Hematopoietic multipotent progenitor cell treated with erythropoietin and hydrocortisone succinate and interleukin-3 and kit ligand, for 8 days (in vitro differentiated cells): ENCODE data around the gene CDX1.
A peak's percentile ranks its signal among the peaks of the same experiment; 100 is the strongest.
"Not testable (repeated sequence)": the region's sequence is repeated elsewhere in the genome, so short reads cannot be mapped to it uniquely, and the experiment has no call there.

Experiments
- DNase-seq: peaks from one replicate; pipeline ENCODE4 v3.0.0-alpha.2; 2015

Gene CDX1

DNA sequence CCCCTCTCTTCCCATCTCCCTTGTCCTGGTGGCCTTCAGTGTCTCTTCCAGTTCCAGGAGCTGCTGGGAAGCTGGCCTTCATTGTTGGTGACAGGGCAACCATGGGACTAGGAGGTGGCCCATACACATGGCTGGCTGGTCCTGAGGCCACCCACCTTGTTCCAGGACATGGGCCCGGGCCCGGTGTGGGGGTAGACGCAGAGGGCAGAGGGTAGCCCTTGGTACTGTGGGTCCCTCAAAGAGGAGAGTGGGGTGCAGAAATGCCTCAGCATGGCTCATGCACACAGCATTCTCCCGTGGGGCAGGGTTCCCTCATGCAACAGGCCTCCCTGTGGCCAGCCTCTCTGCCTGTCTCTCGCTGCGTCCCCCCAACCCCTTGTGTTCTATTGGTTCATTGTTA, 44.1 kb downstream of the CDX1 start:
- DNase-seq: no peak

DNA sequence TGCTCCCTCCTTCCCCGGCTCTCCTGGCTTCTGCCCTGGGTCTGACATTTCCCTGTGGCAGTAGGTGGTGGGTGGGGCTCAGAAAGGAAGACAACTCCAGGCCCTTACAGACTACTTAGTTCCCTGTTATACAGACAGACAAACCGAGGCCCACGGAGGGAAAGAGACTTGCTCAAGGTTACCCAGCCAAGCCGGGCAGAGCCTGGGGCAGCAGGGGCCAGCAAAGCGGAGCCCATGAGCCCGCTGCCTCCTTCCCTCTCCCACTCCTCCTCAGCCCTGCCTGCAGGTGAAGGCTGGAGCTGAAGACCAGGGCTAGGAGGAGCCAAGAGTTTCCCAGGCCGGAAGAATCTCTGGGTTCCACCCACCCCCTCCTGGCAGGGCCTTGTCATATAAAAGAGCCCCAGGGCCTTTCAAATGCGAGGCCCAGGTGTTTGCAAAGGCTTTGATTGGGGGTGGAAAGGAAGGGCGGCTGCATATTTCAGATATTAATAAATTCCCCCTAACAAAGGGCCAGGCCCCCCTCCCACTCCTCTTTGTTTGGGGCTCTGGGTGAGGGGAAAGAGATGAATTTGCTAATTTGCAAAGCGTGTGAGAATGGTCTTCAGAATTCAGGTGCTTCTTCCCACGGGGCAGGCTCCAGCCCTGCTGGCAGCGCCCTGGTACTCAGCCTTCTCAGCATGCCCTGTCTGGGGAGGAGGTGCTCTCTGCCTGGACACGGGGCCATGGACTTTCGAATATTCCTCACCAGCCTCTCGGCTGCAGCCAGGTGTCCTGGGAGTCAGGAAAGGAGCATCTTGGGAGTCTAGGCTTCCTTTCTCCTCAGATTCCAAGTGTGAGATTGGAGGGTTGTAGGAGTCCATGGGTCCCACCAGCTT, 44.8 kb downstream of the CDX1 start:
- DNase-seq: no peak

DNA sequence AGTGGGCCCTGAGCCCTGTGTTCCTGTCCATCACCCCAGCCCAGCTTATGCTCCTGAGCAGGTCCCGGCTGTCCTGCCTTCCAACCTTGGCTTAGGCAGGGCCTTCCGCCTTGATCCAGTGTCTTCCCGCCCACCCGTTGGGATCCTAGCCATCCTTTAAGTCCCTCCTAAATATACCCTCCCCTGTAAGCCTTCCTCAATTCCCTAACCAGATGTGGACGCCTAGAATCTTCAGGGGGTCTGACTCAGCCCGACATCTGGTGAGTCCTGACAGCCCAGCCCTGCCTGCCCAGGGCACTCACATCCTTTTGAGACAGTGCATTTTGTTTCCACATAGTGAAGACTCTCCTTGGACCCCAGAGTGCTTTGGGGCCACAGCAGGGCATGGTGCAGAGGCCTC, 47.0 kb downstream of the CDX1 start:
- no peak for DNase-seq

DNA sequence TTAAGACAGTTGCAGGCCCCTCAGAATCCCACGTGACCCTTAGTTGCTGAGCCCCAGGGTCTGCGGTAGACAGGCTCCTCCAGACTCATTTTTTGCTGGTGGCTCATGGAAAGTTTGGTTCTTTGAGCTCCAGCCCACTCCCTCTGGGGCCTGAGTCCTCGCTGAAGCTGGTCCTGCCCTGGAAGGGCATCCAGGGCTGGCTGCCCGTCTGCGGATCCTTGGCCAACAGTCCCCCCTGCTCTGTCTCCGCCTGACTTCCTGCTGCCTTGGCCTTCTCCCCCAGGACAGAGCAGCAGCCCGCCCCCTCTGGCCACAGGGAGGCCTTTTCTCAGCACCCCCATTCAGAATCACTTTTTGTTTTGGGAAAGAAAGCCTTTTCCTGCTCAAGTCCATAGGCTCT, 47.7 kb downstream of the CDX1 start:
- DNase-seq: no peak

DNA sequence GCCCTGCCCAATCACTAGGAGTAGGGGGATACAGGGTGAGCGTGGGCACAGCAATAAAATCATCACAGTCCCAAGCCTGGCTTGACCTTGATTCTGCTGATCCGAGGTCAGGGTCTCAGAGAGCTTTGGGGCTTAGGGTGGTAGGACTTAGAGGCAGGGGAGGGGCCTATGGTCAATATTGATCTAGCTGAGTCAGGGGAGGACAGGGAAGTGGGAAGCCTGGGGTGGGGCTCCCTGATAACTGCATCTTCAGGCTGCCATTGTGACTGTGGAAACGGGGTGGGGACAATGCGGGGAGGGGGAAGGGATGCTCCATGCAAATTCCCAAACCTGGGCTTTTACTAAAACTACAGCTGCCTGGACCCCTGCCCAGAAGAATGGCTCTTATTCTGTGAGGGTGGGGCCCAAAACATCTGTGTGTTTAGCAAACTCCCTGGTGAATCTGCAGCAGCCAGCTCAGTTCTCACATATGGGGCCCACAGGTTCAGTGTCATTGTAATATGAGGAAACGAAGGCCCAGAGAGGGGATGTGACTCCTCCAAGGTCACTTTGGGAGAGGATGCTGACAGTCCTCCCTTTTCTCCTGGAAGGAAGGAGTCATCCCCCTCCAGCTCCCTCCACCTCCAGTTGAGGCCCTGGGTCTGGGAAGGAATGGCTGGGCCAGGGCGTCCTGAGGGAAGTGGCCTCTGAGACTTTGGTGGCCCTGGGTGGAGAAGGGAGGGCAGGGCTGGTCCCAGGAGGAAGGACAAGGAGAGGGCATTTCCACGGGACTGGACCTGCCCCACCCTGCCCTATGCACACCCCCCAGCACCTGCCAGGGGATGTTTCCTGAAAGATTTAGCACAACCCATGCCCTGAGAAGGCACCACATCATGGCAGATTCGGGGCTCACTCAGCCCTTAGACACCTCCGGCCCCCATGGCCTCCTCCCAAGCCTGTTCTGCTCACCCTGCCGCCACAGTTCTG, 49.7 kb downstream of the CDX1 start:
- no peak for DNase-seq

DNA sequence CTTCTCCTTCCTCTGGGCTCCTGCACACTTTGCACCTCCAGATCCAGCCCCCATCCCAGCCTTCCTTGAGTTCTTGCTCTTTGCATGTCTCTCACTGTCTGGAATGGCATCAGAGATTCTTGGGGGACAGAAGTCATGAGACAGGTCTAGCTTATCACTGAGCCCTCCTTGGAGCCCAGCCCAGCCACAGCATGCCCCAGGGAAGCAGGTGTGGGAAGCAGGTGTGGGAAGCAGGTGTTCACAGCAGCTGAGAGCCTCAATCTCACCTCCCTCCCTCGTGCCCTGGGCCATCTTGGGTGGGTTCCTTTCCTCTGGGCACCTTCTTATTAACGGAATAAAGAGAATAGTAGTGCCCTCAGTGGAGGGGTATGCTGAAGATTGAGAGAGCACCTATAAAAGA, 50.5 kb downstream of the CDX1 start:
- DNase-seq: no peak

DNA sequence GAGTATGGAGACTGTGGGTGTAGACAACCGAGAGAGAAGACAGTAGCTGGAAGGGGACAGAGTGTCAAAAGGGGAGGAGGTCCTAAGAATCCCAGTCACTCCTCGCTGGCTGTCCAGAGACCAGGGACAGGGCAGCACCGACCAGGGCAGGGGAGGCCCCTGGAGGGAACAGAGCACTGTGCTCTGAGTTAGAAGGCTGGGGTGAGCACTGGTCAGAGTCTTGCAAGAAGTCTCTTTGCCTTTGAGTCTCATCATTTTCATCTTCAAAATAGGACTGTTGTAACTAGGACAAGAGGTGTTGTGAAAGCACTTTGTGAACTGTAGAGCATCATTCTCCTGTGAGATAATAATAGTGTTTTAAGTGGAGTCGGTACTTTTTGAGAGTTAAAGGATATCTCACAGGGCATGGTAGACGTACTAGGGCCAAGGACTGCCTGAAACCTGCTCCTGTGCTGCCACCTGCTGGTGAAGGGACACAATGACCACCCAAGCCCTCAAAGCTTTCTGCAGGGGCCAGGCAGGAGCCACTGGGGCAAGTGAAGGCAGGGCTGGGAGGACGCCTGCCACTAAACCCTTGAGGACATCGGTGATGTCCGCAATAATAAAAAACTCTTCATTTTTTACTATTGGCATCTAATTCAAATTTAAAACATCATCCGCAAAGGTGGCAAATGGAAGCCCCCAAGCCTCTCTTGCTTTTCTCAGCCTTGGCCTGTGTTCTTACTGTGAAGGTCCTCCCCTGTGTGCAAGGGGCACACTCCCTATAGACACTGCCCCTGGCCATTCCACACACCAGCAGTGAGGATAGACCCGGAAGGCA, 51.5 kb downstream of the CDX1 start:
- DNase-seq: peak; percentile 86

DNA sequence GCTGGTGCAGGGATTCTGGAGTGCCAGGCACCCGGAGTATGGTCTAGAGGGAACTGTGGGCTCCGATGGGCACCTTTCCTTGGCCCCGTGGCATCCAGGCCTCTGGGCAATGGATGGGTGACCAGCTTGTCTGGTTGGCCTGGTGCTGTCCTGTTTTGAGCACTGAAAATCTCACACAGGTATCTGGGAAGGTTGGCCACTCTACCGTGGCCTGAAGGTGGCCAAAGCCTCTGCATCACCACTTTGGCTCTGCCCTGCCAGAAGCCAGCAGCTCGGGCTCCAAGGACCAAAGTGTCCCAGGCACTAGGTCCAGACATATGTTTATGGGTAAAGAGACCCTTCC, 52.1 kb downstream of the CDX1 start:
- no peak for DNase-seq

DNA sequence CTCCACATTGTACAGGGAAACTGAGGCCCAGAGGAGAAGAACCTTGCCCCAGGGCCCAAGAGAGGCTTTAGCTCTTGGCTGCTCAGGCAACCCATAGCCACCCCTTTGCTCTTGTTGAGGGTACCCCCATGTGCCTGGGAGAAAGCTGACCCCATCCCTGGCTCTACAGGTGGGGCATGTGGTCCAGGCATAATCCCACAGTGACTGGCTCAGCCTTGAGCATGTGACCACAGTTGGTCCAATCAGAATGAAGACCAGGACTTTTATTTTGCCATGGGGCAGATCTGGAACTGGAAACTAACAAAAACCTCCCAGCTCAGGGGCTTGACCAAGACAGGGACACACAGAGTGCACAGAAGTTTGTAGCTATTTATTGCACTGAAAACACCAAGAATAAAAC, 52.6 kb downstream of the CDX1 start:
- no peak for DNase-seq

DNA sequence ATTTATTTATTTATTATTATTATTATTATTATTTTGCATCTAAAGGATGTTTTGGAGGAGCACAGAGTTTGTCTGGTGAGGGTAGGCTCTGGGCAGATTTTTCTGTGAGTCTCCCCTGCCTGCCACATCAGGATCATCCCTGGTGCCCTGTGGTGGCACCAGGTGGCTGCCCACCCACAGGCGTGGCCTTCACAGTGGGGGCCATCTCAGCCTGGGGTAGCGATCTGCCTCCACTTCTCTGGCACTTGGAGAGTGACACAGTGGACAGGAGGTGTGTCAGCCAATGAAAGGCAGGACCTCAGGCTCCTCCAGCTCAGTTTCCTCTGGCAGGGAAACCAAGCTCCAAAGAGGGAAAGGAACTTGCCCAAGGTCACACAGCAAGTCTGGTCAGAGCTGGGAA, 53.3 kb downstream of the CDX1 start:
- no peak for DNase-seq

DNA sequence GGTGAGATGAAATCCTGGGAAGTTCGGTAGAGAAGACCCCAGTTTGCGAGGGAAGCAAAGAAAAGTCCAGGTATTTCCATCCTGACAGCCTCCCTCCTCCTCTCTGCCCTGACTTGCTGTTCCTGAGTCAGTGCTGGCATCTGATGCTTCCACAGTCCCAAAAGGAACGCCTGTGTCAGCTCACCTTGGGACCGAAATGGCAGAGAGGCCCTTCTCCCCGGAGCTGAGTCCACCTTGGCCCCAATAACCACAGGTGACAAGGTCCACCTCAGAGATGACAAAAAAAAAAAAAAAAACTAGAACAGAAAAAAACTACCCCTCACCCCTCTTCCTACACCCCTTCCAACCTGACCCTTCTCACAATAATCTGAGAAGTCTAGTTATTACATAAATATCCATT, 54.9 kb downstream of the CDX1 start:
- no peak for DNase-seq

DNA sequence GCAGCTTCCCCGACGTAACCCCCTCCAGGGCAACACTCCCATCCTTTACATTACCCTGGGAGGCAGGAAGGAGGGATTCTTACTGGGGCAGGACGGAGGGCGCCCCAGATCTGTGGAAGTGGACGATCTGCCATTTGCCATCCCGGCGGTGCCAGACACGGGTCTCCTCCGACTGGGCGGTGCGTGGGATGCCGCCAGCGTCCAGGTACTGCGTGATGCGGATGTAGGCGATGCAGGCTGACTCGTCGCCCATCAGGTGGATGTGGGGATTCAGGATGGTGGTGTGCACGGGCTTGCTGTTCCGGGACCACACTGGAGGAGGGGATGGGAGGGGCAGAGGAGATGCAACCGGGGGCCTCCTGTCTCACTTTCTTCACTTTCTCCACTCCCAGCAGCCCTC, 56.3 kb downstream of the CDX1 start:
- DNase-seq: no peak

DNA sequence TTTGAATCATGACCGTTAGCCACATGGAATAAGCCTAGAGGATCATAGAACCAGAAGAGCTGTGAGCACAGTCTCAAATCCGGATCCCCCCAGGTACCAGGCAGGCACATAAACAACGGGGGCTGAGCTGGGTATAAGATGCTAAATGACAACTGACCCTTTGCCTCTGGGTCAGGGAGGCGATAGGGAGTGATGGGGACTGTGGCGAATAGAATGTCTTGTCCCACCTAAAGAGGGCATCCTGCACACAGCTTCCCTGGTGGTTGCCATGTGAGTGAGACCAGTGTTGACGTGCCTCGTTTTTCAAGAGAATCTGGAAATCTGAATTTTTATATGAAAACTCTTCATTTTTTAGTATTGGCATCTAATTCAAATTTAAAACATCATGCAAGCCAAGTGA, 56.9 kb downstream of the CDX1 start:
- DNase-seq: no peak

DNA sequence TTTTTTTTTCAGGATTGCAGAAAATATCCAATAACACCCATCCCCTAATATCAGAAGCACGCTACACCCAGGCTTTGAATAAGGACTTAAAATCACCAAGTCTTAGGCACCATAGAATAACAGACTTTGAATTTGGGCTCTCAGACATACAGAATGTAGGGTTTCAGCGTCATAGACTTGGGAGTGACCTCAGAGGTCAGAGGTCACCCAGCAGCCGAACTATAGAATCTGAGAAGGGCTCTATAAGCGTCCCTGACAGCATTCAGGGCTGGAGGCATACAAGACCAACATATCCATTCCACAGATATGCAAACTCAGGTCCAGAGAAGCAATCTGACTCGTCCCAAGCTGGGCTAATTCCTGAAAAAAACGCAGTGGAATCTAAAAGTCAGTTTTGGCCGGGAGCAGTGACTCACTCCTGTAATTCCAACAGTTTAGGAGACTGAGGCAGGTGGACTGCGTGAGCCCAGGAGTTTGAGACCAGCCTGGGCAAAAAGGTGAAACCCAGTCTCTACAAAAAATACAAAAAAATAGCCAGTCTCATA, 58.0 kb downstream of the CDX1 start:
- DNase-seq: no peak

DNA sequence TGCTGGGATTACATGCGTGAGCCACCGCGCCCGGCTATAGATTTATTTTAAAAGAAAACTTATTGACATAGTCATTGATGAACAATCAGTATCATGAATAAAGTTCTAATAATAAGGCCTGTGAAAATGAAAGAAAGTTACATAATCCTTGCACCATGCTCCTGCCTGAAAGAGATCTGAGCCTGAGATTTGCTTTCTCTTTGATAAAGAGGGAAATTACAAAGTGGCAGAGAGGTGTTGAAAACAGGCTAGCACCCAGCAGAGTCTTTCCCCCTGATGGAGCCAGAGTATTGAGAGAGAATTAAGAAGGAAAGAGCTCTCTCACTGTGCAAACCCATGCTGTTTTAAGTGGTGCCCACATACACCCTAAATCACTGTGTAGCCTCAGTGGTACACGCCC, 60.5 kb downstream of the CDX1 start:
- no peak for DNase-seq

DNA sequence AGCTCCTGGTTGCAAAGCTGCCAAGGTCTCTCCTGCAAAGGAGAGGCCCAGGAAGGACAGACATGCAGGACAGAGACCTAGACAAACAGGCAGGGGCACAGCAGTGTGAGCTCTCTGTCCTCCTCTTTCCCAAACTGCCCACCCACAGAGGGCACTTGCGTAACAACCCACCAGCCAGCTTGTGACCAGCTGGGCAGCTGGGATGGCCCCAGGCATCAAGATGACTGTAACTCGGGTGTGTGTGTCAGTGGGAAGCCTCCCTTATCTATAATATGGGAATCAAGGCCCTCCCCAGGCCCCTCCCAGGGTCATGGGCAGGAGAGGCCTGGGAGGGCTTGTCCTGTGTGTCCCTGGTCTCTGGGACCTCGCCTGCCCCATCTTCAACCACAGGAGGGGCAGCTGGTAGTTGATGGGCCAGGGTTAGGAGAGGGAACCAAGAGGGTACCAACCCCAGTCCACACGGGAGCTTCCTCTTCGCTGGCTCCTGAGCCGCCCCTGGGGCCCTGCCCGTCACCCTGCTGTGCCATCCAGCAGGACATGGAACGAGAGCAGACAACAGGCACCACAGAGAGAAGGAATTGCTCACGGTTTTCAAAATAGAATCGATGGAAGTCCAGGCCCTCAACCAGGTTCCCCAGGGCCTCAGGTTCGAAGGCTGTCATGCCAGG, 61.2 kb downstream of the CDX1 start:
- no peak for DNase-seq

DNA sequence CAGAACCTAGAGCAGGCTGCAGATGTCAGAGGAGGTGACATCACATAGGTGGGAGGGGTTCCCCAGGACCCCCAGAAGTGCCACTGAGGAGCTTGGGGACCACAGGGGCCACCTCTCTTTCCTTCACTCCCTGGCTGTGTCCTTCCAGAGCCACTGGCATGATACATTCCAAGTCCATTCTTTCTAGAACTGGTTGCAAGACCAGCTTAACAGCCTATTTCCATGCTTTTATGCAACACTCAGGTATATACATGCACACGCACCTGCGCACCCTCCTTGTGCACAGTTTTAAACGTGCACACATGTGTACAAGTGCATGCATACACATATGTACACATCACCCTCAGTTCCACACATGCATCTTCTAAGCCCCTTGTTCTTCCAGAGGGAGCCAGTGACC, 63.0 kb downstream of the CDX1 start:
- no peak for DNase-seq

DNA sequence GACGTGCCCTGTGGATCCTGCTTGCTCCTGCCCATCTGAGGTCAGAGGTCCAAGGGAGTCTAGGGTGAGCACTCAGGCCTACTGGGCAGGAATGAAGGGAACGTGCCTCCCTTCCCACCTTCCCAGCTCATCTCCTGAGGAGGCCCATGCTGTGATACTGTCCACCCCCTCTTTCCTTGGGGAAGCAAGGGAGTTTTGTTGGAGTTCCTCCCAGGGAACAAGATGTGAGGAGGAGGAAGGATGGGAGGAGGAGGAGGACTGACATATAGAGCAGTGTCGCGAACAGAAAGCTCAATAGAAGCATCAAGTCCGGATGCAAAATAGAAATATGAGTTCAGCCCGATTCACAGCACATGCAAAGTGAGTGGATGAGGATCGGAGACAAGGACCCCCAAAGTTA, 64.3 kb downstream of the CDX1 start:
- DNase-seq: no peak

DNA sequence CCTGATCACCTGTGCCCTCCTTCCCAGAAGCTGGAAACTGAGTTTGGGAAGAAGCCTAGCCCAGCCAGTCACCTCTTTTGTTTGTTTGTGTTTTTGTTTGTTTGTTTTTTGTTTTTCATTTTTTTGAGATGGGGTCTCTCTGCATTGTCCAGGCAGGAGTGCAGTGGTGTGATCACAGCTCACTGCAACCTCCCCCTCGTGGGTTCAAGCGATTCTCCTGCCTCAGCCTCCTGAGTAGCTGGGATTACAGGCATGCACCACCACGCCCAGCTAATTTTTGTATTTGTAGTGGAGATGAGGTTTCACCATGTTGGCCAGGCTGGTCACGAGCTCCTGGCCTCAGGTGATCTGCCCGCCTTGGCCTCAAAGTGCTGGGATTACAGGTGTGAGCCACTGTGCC, 67.1 kb downstream of the CDX1 start:
- not testable (repeated sequence) for DNase-seq
